AG20443 (cell line): ENCODE results near the gene BEST3.
"Not testable (repeated sequence)": the region's sequence is repeated elsewhere in the genome, so short reads cannot be mapped to it uniquely, and the experiment has no call there.

Experiments used
- DNase-seq: peaks from one replicate; pipeline ENCODE4 v3.0.0; 2012; ENCODE audit warnings: low spot score, mixed read lengths

Gene BEST3

DNA sequence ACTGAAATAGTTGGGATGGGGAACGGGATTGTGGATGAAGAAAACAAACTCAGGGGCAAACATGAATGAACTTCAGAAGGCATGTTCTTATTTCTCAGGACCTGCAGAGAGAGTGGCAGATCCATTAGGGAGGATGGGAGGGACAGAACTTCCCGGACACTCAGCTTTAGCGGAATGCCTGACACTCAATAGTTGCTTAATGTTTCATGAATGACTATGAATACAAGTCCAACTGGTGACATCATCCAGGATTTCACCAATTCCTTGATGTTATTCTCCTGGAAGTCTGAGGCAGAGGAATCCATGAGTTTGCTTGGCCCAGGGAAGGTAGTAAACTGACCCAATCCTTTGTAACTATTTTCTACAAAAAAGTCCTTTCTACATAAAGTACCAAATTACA is 50.6 kb downstream of the BEST3 start:
- peak; percentile 76 for DNase-seq

DNA sequence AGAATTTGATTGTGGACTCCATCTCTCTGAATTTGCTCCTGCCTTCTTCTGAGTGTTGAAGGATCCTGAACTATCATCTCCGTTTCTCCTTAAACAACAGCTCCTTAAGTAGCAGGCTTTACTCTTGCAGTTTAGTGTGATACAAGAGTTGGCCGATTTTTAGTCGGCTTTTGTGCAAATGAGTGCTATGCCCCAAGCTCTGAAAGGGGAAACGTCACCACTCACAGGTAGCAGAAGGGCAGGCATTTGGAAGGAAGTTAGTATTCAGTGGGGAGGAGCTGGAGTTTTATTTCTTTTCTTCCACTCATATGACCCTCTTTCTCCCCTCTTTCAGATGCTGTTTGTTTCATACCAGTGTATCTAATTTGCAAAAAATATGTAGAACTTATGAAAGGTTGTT is 51.9 kb downstream of the BEST3 start:
- no peak for DNase-seq

GRCh38 chr12:69645031-69645430 is 54.1 kb downstream of the BEST3 start:
- peak; percentile 32 for DNase-seq

DNA sequence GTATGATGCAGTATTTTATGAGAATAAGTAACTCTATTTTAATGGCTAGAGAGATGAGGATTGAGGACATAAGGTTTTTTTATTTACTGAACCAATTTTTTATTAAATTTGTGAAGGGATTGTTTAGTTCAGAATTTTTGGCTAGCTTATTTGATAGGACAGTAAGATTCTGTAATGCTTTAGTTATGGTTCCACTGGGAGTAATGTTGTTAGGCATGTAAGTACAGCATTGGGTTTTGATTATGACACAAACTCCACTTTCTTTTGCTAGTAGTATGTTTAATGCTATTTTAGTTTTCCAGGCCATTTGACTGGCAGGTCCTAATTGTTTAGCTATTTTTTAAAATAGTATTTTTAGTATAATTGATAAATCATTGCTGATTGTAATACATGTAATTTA is 54.6 kb downstream of the BEST3 start:
- DNase-seq = no peak

- no peak for DNase-seq
Observed at GRCh38 chr12:69642531-69642930, 56.6 kb downstream of the BEST3 start.

GRCh38 chr12:69641546-69641945 is 57.6 kb downstream of the BEST3 start:
- DNase-seq = no peak

DNA sequence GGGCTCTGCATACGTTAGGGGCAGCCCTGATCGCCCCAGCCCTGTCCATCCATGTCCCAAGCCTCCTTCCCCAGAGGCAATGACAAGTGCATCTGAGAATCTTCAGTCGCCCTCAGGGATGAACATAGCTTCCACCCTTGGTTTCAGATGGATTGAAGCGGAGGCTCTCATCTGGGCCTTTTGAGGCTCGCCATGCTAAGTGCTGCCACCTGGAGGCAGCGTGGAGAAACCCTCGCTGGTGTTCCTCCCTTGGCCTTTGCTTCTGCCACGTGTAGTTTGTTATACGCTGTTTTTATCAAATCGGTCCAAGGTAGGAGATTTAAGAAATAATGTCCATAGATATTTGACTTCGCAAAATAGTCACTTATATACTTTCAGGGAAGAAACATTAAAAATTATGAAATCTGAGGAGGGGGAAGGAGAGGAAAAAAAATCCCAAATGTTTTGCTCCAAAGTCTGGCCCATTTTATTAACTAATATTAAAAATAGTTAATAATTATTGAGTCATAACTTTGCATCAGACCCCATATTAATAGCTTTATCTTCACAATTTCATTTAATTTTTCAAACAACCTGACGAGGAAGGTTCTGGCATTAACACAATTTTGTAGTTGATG is 59.6 kb downstream of the BEST3 start:
- DNase-seq = peak; percentile 91

GRCh38 chr12:69633061-69633460 is 66.0 kb downstream of the BEST3 start:
- DNase-seq = no peak

- peak; percentile 30 for DNase-seq
Observed at GRCh38 chr12:69630191-69630590, 68.9 kb downstream of the BEST3 start.

DNA sequence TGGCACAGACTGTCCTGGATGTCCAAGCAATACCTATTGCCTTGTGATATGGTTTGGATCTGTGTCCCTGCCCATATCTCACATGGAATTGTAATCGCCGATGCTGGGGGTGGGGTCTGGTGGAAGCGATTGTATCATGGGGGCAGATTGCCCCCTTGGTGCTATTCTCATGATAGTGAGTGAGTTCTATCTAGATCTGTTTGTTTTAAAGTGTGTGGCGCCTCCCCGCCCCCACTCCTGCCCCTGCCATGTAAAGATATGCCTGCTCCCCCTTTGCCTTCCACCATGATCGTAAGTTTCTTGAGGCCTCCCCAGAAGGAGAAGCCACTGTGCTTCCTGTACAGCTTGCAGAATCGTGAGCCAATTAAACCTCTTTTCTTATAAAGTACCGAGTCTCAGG is 71.6 kb downstream of the BEST3 start:
- DNase-seq = no peak

- no peak for DNase-seq
Observed at GRCh38 chr12:69623970-69624369, 75.1 kb downstream of the BEST3 start.

DNA sequence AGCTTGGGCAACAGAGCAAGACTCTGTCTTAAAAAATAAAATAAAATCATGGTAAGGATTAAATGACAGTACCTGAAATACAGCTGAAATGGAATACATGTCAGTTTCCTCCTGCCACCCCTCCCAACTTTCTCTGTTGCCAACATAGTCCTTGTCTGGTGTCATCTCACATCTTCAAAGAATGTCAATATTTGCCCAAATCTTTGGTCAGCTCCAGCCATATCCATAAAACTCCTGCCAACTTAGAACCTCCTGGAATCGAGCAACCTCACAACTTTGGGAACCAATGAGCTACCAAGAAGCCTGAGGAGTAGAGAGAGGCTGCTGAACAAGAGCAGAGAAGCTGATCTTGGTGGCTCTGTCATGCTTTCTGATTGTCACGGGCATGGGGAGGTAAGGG is 77.6 kb downstream of the BEST3 start:
- DNase-seq = no peak

DNA sequence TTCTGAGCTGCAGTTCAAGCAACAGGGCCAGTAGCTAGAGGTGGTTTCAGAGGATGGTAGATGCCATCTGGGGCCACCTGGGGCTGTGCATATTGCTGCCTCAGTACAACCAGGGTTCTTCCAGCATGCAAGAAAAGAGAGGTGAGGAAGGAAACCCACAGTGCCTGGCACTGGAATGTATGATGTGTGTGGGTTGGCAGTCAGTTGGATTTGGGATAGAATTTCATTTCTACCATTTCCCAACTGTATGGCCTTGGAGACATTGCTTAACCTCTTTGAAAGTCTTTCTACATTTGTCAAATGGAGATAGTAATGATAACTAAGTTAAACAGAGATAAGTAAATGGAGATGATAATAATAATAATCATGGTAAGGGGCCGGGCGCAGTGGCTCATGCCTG is 78.2 kb downstream of the BEST3 start:
- DNase-seq = no peak

GRCh38 chr12:69620077-69620476 is 79.0 kb downstream of the BEST3 start:
- no peak for DNase-seq

DNA sequence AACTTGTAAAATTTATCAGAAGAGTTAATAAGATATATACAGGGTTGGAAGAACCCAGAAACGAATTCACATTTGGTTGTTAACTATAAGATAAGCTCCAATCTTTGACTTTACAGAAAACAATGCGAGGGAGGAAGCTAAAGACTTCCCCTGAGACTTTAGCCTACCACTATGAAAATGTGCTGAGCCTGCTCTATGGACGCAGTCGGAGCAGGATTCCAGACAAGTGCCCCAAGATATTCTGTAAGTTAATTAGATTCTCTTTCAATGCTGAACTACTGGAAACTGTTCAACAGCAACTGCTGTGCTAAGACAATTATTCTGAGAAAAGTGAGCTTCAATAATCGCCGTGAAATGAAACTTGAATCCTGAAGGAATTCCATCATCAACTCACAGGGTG is 80.1 kb downstream of the BEST3 start:
- DNase-seq = no peak

GRCh38 chr12:69616025-69616424 is 83.1 kb downstream of the BEST3 start:
- no peak for DNase-seq

- DNase-seq = no peak
Observed at GRCh38 chr12:69613351-69613750, 85.8 kb downstream of the BEST3 start.

GRCh38 chr12:69610729-69611128 is 88.4 kb downstream of the BEST3 start, which contains the start of gene LRRC10:
Gene LRRC10 (minus strand): TSS chr12:69610907. CDS start chr12:69610838, 69 bp downstream.
- no peak for DNase-seq

DNA sequence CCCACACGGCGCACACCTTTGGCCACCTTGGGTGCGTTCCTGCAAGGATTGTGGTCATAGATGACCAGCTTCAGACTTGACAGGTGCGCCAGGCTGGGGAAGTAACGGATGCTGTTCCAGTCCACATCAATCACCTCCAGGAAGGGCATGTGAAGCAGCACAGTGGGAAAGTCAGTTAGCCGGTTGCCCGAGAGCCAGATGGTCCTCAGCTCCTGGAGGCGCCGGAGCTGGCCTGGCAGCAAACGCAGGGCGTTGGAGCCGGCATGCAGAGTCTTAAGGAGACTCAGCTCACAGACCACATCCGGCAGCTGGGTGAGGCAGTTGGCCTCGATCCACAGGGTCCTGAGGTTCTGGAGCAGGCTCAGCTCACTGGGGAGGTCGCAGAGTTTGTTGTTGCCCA is 89.0 kb downstream of the BEST3 start:
- no peak for DNase-seq

- DNase-seq = no peak
Observed at GRCh38 chr12:69608114-69608513, 91.0 kb downstream of the BEST3 start.

GRCh38 chr12:69604275-69604674 is 94.8 kb downstream of the BEST3 start:
- not testable (repeated sequence) for DNase-seq
